ENCODE measurements around the gene DCBLD2.

The DCBLD2 gene

DNA sequence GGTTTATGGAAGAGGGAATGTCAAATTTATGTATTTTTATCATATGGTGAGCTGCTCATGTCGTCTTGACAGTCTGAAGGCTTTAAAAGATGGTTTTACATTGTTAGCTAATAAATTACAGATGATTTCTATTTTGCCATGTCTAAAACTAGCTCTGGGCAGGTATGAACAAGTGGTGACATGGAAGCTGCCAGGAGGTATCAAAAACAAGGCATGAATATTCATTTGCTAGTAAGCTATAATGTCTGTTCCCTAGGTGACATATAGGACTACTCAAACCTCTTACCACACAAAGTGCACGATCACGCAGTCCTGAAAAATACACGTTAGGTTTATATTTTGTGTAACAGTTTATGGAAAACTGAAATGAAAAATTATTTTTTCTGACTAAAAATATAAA lies 103.6 kb downstream of the DCBLD2 start:
- no peak for DNase-seq (ENCODE audit: low read depth)
- TF ChIP-seq, protein P1, sequence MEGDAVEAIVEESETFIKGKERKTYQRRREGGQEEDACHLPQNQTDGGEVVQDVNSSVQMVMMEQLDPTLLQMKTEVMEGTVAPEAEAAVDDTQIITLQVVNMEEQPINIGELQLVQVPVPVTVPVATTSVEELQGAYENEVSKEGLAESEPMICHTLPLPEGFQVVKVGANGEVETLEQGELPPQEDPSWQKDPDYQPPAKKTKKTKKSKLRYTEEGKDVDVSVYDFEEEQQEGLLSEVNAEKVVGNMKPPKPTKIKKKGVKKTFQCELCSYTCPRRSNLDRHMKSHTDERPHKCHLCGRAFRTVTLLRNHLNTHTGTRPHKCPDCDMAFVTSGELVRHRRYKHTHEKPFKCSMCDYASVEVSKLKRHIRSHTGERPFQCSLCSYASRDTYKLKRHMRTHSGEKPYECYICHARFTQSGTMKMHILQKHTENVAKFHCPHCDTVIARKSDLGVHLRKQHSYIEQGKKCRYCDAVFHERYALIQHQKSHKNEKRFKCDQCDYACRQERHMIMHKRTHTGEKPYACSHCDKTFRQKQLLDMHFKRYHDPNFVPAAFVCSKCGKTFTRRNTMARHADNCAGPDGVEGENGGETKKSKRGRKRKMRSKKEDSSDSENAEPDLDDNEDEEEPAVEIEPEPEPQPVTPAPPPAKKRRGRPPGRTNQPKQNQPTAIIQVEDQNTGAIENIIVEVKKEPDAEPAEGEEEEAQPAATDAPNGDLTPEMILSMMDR (IDR thresholded peaks at IDR 0.05; ENCODE audit: control insufficient read depth, extremely low read depth, insufficient read depth), result no peak

DNA sequence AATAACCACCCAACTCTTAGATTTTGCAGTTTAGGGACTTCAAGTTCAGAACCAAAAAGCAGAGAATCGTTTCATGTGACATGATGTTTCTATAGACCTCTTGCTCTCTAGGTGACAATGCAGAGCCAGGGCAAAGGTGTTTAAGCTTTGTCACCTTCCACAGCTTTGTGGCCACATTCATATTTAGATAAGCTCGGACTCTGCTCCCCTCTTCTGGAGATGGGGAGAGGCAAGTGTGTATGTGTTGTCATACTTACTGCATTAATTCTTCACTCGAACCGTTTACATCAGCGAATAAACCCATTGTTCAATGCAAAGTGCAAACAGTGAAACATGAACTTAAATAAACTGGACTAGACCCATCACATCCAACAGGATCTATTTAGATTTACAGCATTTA lies 105.2 kb downstream of the DCBLD2 start:
- no peak for DNase-seq (ENCODE audit: low read depth)
- H3K4me3 ChIP-seq (ENCODE audit: low read depth, low read length), result no peak overlapping the region
- TF ChIP-seq, protein P1 (IDR thresholded peaks at IDR 0.05; ENCODE audit: control insufficient read depth, extremely low read depth, insufficient read depth), result no peak

More for the DNA sequence above, 103.6 kb downstream of the DCBLD2 start:
- no peak overlapping the region for H3K4me3 ChIP-seq (ENCODE audit: low read depth, low read length)

DNA sequence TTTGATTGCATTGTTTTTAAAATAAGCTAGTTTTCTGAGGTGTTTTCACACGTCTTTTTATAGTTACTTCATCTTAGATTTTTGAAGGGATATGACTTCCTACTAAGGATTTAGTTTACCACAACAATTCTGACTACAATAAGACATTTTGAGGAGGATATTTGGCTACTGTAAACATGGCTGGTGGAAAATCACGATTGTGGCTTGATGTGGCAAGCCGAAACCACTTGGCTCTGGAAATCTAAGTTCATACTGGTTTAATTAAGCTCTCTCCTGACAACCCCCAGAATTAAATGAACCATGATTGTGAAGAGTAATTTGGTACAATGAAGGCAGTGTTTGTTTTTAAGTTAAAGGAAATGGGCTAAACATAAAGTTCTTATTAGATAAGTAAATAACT lies 107.5 kb downstream of the DCBLD2 start:
- no peak for DNase-seq (ENCODE audit: low read depth)
- no peak overlapping the region for H3K4me3 ChIP-seq (ENCODE audit: low read depth, low read length)
- TF ChIP-seq, protein P1 (IDR thresholded peaks at IDR 0.05; ENCODE audit: control insufficient read depth, extremely low read depth, insufficient read depth), result no peak

DNA sequence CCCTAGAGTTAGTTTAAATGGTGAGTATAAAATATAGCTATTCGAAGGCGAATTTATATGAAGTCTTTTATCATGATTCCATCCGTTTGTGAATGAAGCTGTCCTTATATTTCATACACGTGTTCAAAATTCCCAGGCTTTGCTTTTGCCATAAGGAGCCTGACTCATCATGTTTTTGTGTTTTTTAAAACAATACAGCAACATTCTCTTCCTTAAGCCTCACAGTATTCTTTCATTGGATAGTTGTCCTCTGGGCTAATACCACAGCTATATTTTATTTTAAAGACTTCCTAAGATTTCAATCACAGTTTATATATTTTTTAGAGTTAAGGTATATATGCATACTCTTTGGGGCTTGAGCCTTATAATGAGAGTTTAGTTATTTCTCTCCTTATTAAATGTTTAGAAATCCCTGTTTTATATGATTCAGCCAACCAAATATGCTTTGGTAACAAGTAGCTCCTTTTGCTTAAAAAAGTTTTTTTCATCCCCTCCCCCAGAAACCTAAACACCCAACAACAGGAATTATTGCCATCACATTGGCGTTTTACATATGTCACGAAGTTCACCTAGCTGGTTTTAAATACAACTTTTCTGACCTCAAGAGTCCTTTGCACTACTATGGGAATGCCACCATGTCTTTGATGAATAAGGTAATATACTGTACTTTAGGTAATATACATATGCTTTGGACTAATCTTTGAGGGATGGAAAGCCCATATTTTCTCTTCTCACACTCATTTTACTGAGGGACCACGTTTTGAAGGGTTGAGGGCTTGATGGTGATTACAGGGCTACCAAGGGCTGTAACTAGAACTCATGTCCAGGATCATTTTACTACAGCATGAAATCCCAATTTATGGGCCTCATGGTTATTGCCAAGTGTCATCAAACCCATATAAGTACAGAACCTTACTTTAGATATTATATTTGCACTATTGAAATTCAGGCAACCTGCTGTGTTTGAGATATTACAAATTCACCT lies 109.9 kb downstream of the DCBLD2 start:
- TF ChIP-seq, protein P1 (IDR thresholded peaks at IDR 0.05; ENCODE audit: control insufficient read depth, extremely low read depth, insufficient read depth), result no peak
- H3K4me3 ChIP-seq (ENCODE audit: low read depth, low read length), result no peak overlapping the region
- no peak for DNase-seq (ENCODE audit: low read depth)

DNA sequence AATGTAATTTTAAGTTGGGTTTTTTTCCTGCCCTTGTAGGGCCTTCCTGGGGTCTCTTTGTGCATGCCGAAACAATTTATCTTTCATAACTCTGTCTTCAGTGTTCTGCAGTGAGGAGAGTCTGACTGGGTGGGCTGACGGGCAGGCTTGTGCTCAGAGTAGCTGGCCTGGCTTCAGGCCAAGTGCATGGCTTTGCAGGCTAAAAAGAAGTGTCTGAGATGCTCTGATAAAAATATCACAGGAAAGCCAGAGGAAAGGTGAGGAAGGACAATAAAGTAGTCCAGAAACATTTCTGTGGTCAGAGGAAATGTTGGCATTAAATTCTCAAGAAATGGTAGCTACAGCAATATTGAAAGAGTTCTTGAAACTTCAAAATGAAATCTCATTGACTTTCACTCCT lies 112.8 kb downstream of the DCBLD2 start:
- TF ChIP-seq, protein P1 (IDR thresholded peaks at IDR 0.05; ENCODE audit: control insufficient read depth, extremely low read depth, insufficient read depth), result no peak

DNA sequence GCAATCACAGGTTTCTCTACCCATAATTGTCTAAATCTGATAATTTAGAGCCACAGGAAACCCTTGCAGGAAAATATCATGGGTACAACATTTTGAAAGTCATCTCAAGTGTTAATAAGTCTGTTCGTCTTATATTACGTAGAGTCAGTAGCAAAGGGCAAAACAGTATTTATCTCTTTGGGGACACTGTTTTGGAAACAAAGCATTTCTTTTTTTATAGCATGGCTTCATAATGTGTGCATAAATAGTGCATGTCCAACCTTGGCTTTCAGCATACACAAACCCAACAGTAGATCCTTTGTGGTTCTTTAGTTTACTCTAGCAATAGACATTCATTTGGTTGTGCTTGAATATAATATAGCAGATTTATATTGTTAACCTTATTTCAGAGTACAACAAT lies 114.3 kb downstream of the DCBLD2 start:
- TF ChIP-seq, protein P1 (IDR thresholded peaks at IDR 0.05; ENCODE audit: control insufficient read depth, extremely low read depth, insufficient read depth), result no peak
- DNase-seq (ENCODE audit: low read depth), result no peak
- H3K4me3 ChIP-seq (ENCODE audit: low read depth, low read length), result no peak overlapping the region

More for the DNA sequence above, 112.8 kb downstream of the DCBLD2 start:
- DNase-seq (ENCODE audit: low read depth), result no peak
- H3K4me3 ChIP-seq (ENCODE audit: low read depth, low read length), result no peak overlapping the region

Measured in LNCaP clone FGC (cell line).